Measurements from ENCODE around the gene SOX5.
"Not testable (repeated sequence)": the region's sequence is repeated elsewhere in the genome, so short reads cannot be mapped to it uniquely, and the experiment has no call there.

DNA sequence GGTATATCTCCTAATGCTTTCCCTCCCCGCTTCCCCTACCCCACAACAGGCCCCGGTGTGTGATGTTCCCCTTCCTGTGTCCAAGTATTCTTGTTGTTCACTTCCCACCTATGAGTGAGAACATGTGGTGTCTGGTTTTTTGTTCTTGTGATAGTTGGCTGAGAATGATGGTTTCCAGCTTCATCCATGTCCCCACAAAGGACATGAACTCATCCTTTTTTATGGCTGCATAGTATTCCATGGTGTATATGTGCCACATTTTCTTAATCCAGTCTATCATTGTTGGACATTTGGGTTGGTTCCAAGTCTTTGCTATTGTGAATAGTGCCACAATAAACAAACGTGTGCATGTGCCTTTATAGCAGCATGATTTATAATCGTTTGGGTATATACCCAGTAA, 239.1 kb downstream of the SOX5 start:
- not testable (repeated sequence) for TF ChIP-seq POLR2A, CTCF (IDR thresholded peaks at IDR 0.05)
